Inflammatory macrophage treated with lipopolysaccharide for 4 hours (primary cell): ENCODE measurements around the gene VSIG4.
"Not testable (repeated sequence)": the region's sequence is repeated elsewhere in the genome, so short reads cannot be mapped to it uniquely, and the experiment has no call there.

Experiments used
- DNase-seq: peaks from one replicate; pipeline ENCODE4 v3.0.0-alpha.2; 2020

Gene VSIG4

DNA sequence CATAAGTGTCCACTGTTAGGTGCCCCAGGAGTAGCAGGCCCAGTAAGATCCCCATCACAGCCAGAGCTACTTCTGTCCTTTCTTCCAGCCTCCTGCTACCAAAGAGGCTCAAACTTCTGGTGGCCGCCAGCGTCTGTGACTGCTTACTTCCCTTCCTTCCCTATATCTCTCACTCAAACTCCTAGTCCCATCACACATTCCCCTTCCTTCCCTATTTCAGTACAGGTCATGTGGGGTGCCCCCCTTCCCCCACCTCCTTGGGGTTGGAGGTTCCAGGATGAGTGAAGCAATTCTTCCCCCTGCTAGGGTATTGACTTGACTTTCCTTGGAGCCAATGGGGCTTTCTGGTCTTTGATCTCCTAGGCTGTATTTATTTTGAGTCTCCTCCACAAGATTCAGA lies at the start of gene VSIG4:
Gene VSIG4 (minus strand): TSS at position 137 of the 400 bp plus-strand sequence. CDS start 82 bp downstream, at position 55.
- no peak for DNase-seq

DNA sequence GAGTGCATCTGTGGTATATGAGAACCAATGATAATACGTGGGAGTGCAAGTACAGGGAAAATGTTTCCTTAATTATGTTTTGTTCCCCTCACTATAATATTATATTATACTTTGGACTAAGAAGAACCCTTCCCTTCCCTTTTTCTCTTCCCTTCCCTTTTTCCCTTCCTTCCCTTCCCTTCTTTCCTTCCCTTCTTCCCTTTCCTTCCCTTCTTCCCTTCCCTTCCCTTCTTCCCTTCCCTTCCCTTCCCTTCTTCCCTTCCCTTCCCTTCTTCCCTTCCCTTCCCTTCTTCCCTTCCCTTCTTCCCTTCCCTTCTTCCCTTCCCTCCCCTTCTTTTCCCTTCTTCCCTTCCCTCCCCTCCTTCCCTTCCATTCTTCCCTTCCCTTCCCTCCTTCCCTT lies 36.9 kb upstream of the VSIG4 start:
- DNase-seq: no peak

- DNase-seq: peak; percentile 85
Observed at GRCh38 chrX:66074920-66075879, 35.3 kb upstream of the VSIG4 start.

GRCh38 chrX:66071126-66071525 lies 31.2 kb upstream of the VSIG4 start:
- no peak for DNase-seq

DNA sequence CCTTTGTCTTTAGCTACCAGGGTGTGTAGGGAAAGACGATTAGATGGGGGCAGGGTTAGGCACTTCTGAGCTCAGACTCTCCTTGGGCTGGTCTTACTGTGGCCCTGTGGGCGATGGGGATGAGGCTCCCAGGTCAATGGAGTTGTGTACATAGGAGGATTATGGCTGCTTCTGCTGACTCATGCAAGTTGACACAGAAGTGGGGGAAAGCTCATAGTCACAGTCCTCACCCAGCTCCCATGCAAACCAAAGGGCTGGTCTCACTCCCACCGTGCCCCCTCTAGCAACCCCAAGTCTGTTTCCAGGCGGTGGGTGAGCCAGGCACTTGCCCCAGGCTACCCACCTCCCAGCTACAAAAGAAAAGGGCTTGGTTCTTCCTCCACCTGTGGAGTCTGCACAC lies 24.4 kb upstream of the VSIG4 start:
- no peak for DNase-seq

DNA sequence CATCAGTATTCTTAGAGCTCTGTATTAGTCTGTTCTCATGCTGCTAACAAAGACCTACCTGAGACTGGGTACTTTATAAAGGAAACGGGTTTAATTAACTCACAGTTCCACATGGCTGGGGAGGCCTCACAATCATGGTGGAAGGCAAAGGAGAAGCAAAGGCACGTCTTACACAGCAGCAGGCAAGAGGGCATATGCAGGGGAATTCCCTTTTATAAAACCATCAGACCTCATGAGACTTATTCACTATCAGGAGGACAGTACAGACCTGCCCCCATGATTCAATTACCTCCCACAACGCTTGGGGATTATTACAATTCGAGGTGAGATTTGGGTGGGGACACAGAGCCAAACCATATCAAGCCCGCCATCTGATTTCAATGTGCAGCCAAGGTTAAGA lies 17.1 kb upstream of the VSIG4 start:
- DNase-seq: not testable (repeated sequence)

GRCh38 chrX:66054978-66055377 lies 15.1 kb upstream of the VSIG4 start:
- no peak for DNase-seq

DNA sequence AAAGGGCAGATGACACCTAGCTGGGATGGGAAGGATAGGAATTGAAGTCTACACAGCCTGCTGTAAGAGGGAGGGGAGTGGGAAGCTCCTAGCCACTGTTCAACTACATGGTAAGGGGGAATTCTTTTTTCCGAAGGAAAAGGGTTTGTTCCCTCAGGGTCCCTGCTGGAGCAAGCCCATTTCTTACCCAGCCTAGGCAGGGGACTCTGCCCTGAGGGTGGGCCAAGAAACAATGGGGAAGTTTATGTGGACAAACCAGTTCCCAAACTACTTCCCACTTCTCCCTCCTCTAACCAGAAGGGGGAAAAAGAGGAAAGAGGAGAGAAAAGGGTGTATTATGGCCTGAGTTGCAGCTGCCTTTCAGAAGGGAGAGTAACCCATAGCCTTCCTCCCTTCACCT lies 13.5 kb upstream of the VSIG4 start:
- no peak for DNase-seq

DNA sequence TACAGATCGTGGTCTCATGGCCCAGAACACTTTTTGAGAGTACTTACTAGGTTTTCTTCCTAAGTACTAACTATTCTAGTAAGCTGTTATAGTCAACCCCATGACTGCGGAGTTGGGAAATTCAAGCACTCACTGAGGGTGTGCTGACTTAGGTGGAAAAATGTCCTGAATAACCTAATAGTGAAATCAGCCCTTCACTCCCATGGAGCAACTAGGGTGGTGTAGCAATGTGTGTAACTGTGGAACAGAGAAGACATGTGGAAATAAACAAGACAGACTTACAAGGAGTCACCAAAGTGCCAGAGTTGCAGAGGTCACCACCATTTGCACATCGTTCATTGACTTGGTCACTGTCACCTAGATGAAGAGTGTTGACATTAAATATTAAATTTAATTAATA lies 12.1 kb upstream of the VSIG4 start:
- DNase-seq: peak; percentile 84

GRCh38 chrX:66050140-66050569 lies 10.3 kb upstream of the VSIG4 start:
- peak; percentile 90 for DNase-seq

GRCh38 chrX:66049056-66049455 lies 9.2 kb upstream of the VSIG4 start:
- no peak for DNase-seq

DNA sequence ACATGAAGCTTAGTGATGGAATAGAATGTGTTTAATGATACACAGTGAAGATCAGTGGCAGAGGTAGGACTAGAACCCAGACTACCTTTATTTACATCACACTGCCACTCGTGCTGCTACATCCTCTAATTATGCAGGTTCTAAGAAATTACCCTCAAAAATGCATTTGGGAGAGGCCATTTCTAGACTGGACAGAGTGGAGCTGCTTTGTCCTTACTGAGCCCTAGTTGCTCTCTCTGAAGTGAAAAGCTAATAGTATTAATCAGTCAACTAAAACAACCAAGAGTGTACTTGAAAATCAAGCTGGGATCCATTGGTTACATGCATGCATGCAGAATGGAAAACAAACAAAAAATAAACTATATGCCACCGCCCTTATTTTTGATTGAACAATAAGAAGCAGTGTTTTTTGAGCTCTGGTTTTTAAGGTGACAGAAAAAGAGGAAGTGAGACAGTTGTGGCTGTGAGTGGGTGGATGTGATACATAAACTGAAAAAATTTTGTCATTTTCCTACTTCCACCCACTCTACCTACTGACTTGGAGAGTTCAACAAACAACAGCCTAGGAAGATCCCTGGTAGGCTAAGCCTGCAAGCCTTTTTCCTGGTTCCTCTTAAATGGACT lies 6.8 kb upstream of the VSIG4 start:
- DNase-seq: peak; percentile 90

- peak; percentile 45 for DNase-seq
Observed at GRCh38 chrX:66045894-66046293, 6.0 kb upstream of the VSIG4 start.

- no peak for DNase-seq
Observed at GRCh38 chrX:66043584-66043983, 3.7 kb upstream of the VSIG4 start.

DNA sequence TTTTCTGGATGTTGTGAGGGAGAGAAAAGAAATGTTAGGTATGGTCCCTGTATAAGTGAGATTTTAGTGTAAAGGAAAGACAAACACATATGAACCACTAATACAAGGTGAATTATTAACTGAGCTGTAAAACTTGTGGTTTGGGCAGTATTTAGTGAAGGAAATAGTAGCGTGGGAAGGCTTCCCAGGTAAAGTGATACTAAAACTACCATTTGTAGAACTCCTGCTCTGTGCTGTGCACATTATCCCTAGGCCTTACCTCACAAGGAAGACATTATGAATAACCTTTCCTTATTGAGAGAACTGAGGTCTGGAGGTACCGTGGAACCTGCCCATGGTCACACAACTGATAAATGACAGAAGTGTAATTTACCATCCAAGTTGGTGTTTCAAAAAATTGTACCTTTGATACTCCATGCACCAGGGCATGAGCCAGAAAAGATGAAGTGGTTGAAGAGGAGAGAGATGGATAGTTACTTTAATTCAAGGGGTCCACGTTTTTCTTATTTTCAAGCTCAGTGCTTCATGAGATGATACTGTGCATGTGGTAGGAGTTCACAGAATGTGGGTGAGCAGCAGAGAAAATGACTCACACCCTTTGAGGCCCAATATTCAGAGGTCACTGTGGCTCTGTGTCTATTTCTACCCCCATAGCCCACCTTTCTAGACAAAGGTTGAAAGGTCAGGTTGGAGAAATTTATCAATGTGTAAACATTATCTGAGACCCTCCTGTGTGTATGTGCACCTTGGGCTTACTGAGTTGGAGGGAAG lies 2.6 kb upstream of the VSIG4 start:
- no peak for DNase-seq

- no peak for DNase-seq
Observed at GRCh38 chrX:66038115-66038514, 1.8 kb downstream of the VSIG4 start.

- no peak for DNase-seq
Observed at GRCh38 chrX:66036231-66036630, 3.6 kb downstream of the VSIG4 start.

GRCh38 chrX:66035667-66036066 lies 4.2 kb downstream of the VSIG4 start:
- no peak for DNase-seq

DNA sequence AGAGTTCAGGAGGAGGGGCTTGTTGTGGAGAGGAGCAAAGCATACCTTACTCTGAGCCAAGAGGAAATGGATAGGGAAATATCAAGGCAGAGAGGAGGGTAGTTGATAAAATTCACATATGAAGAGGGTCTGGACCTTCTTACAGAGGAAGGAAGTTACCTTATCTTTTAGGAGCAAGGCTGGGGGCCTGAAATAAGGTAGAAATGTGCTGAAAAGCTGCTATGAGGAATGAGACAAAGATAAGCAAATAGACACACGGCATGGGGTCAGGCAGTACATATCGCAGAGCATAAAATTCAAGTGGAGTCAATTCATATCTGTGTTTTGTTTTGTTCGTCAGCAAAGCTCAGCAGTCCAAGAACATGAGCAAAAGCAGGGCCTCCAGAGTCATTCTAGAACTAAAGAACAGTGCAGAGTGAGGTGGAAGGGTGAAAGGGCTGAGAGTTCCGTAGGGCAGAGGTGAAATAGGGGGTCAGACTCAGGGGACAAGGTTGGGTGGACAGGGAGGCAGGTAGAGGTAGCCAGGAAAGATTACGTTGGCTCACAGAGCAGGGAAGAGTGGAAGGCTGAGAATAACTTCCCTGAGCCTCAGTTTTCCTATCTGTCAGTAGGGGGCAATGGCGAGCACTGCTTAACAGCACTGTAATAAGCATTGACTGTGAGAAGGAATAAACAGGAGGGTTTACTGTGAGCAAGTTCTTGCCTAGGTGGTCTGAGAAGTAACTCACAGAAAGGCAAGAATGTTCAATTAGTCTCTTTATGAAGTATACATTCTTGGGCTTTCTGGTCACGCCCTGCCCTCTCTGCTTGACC lies 9.2 kb downstream of the VSIG4 start:
- DNase-seq: peak; percentile 45

- DNase-seq: no peak
Observed at GRCh38 chrX:66028936-66029335, 10.9 kb downstream of the VSIG4 start.

- no peak for DNase-seq
Observed at GRCh38 chrX:66024570-66024969, 15.3 kb downstream of the VSIG4 start.

- no peak for DNase-seq
Observed at GRCh38 chrX:66024092-66024467, 15.8 kb downstream of the VSIG4 start.
